ENCODE results near the gene RAVER2.

Gene RAVER2

DNA sequence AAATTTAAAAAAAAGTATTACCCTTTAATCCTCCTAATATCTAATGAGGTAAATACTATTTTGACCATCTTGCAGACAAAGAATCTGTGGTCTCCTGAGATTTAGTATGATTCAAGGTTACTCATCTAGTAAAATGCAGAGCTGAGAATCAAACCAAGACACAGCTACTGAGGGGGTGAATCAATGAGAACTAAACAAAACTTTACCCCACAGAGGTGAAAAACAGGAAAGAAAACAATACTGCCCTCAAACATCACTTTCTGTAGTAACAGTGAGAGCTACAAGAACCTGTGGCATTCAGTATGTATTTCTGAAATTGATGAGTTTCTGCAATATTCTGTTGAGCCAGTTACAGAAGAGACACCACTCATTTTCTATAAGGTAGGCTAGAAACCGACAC lies 136.4 kb downstream of the RAVER2 start:
- DNase-seq: no peak

Data from stimulated activated CD4-positive, alpha-beta T cell treated with anti-CD3 and anti-CD28 coated beads, Interleukin-12 subunit alpha, Interleukin-12 subunit beta, amount 100 ng/mL, for 4 hours (primary cell).